A549 (cell line): Measurements from ENCODE around the gene NUDC. TPM values are rescaled to one million over a fixed set of nuclear protein-coding genes. Genes with fewer than 3 reads are reported as not detected.

Source experiments
- ATAC-seq, 2 experiments: fragments of 200-7000 bp in 1 of 2; fragments of >200 bp in 1 of 2; cut with Nextera tagmentation in 1 of 2; cut with Tn5 transposase in 1 of 2; 3 replicates each; pipeline versions ENCODE4 v1.8.0 to v1.9.1; 2018 to 2020; ENCODE audit warnings: mild to moderate bottlenecking in 1 of 2, moderate library complexity in 1 of 2
- CTCF ChIA-PET: fragments of 300-600 bp; sonication (Branson Sonifier 250); formaldehyde crosslinking; extraction: SDS; loops from one replicate; lab custom pipeline; 2021; ENCODE audit warnings: antibody characterized with exemption, inconsistent platforms; lab: Yijun Ruan, JAX
- POLR2A ChIA-PET: fragments of 350-600 bp; formaldehyde crosslinking; extraction: SDS; loops from one replicate; lab custom pipeline; 2021; ENCODE audit warnings: antibody characterized with exemption, inconsistent platforms; lab: Yijun Ruan, JAX
- DNase-seq, 2 experiments: peaks; one replicate each; pipeline versions ENCODE4 v3.0.0 to v3.0.0-alpha.2; 2011 to 2016; ENCODE audit warnings: low read depth in 1 of 2, low spot score in 1 of 2
- FAIRE-seq: peaks from 2 replicates; lab custom pipeline; 2011; peaks lifted over from hg19 to GRCh38; lab: Jason Lieb, UNC
- H3K27ac ChIP-seq, 2 experiments: fragments of >200 bp; sonication (Bioruptor Twin); formaldehyde crosslinking; 3 replicates each; pipeline ENCODE4 v1.5.1; 2016 to 2017
- H3K4me1 ChIP-seq: fragments of >200 bp; sonication (Bioruptor Twin); formaldehyde crosslinking; 3 replicates; pipeline ENCODE4 v1.6.1; 2016
- H3K4me2 ChIP-seq: fragments of >200 bp; sonication (Bioruptor Twin); formaldehyde crosslinking; 3 replicates; pipeline ENCODE4 v1.6.1; 2016
- H3K4me3 ChIP-seq: fragments of >200 bp; sonication (Bioruptor Twin); formaldehyde crosslinking; 3 replicates; pipeline ENCODE4 v1.5.1; 2016
- H3K9me3 ChIP-seq: fragments of >200 bp; sonication (Bioruptor Twin); formaldehyde crosslinking; 3 replicates; pipeline ENCODE4 v1.6.1; 2016
- CHD2 ChIP-seq: fragments of 150-350 bp; IDR thresholded peaks from 2 replicates; pipeline ENCODE4 v1.6.1; 2014; ENCODE audit warnings: low read length; ENCODE audit not compliant: partially characterized antibody
- EHF ChIP-seq: fragments of 250-450 bp; sonication (Bioruptor Pico); IDR thresholded peaks from 2 replicates; pipeline ENCODE4 v1.5.0; 2020; ENCODE audit warnings: mild to moderate bottlenecking
- EHMT2 ChIP-seq: fragments of 200-600 bp; sonication (generic); IDR thresholded peaks from 2 replicates; pipeline ENCODE4 v1.6.1; 2016; ENCODE audit warnings: antibody characterized with exemption, low read depth, mild to moderate bottlenecking, moderate library complexity
- GATA3 ChIP-seq: IDR thresholded peaks from 2 replicates; pipeline ENCODE4 v1.6.1; 2012; ENCODE audit warnings: borderline replicate concordance
- HEYL ChIP-seq: fragments of 250-450 bp; sonication (Bioruptor Pico); IDR thresholded peaks from 2 replicates; pipeline ENCODE4 v1.8.0; 2021; ENCODE audit warnings: mild to moderate bottlenecking, moderate library complexity
- HOXA7 ChIP-seq: fragments of 250-450 bp; sonication (Bioruptor Pico); IDR thresholded peaks from 2 replicates; pipeline ENCODE4 v1.5.0; 2020; ENCODE audit warnings: mild to moderate bottlenecking, moderate library complexity
- HOXB13 ChIP-seq: fragments of 250-450 bp; sonication (Bioruptor Pico); IDR thresholded peaks from 2 replicates; pipeline ENCODE4 v1.5.0; 2020; ENCODE audit warnings: low read depth, mild to moderate bottlenecking, moderate library complexity
- KDM5A ChIP-seq: fragments of 200-600 bp; sonication (generic); IDR thresholded peaks from 2 replicates; pipeline ENCODE4 v1.6.1; 2016; ENCODE audit warnings: antibody characterized with exemption, mild to moderate bottlenecking
- MAFK ChIP-seq: fragments of 450-650 bp; IDR thresholded peaks from 2 replicates; pipeline ENCODE4 v1.6.1; 2014; ENCODE audit not compliant: partially characterized antibody
- MAZ ChIP-seq: fragments of 150-350 bp; IDR thresholded peaks from 2 replicates; pipeline ENCODE4 v1.6.1; 2014; ENCODE audit warnings: antibody characterized with exemption, low read depth, low read length, borderline replicate concordance
- POLR2AphosphoS2 ChIP-seq: conservative IDR thresholded peaks from 2 replicates; pipeline ENCODE4 v1.6.1; 2012; ENCODE audit warnings: low read length, improper control_type of control experiment, inconsistent platforms
- RAD21 ChIP-seq, 2 experiments: fragments of >200 bp in 1 of 2; sonication (Bioruptor Twin) in 1 of 2; formaldehyde crosslinking in 1 of 2; IDR thresholded peaks in 1 of 2; conservative IDR thresholded peaks in 1 of 2; 2 replicates in 1 of 2; 3 replicates in 1 of 2; pipeline ENCODE4 v1.6.1; 2012 to 2018; ENCODE audit warnings: inconsistent platforms in 1 of 2
- RNF2 ChIP-seq: fragments of 200-600 bp; sonication (generic); IDR thresholded peaks from 2 replicates; pipeline ENCODE4 v1.6.1; 2016; ENCODE audit warnings: low read depth, mild to moderate bottlenecking, antibody characterized with exemption, moderate library complexity, borderline replicate concordance
- SMC3 ChIP-seq: fragments of >200 bp; sonication (Bioruptor Twin); formaldehyde crosslinking; IDR thresholded peaks from 3 replicates; pipeline ENCODE4 v1.6.1; 2018; ENCODE audit warnings: inconsistent platforms
- ZNF302 ChIP-seq: fragments of 250-450 bp; sonication (Bioruptor Pico); IDR thresholded peaks from 2 replicates; pipeline ENCODE4 v1.9.0; 2021; ENCODE audit warnings: inconsistent platforms, mild to moderate bottlenecking, moderate library complexity
- ZSCAN20 ChIP-seq: fragments of 250-450 bp; sonication (Bioruptor Pico); IDR thresholded peaks from 2 replicates; pipeline ENCODE4 v1.8.0; 2022; ENCODE audit warnings: mild to moderate bottlenecking, moderate library complexity
- WGBS: methylation state at CpG from one replicate; pipeline ENCODE4 v1.1.6; 2017; ENCODE audit errors: missing lambda C conversion rate; 5-methylcytosine and 5-hydroxymethylcytosine counted together
- polyA plus RNA-seq, 4 experiments: library from polyadenylated mRNA; depleted of rRNA in 3 of 4; stranded (reverse); fragments of >200 nt; fragmentation: RNase III in 1 of 4; extraction: RNeasy Plus Mini Kit Qiagen cat#74134 plus additional on column Dnase treatment in 1 of 4; gene quantifications; 2 replicates in 3 of 4; 3 replicates in 1 of 4; pipeline ENCODE4 v1.2.3, GENCODE V29; 2011 to 2017
- TF ChIP-seq, protein P1 (sequence below): fragments of 250-450 bp; sonication (Bioruptor Pico); IDR thresholded peaks from 2 replicates; pipeline ENCODE4 v1.5.0; 2021; ENCODE audit warnings: mild to moderate bottlenecking, moderate library complexity, borderline replicate concordance
- TF ChIP-seq, protein P2 (sequence below): IDR thresholded peaks from 2 replicates; pipeline ENCODE4 v1.6.1; 2012
- TF ChIP-seq, protein P3 (sequence below): fragments of >200 bp; sonication (Bioruptor Twin); formaldehyde crosslinking; IDR thresholded peaks from 3 replicates; pipeline ENCODE4 v1.6.1; 2016
- TF ChIP-seq, protein P4 (sequence below): IDR thresholded peaks from 2 replicates; pipeline ENCODE4 v1.6.1; 2012; ENCODE audit warnings: low read depth, borderline replicate concordance
- TF ChIP-seq, protein P5 (sequence below): fragments of 250-450 bp; sonication (Bioruptor Pico); IDR thresholded peaks from 2 replicates; pipeline ENCODE4 v1.5.0; 2020; ENCODE audit warnings: low read depth, mild to moderate bottlenecking, moderate library complexity

NUDC gene
- polyA plus RNA-seq, 2 of the 4 experiments (the other 2 are of a cell fraction) = 79.0 to 133 TPM

DNA sequence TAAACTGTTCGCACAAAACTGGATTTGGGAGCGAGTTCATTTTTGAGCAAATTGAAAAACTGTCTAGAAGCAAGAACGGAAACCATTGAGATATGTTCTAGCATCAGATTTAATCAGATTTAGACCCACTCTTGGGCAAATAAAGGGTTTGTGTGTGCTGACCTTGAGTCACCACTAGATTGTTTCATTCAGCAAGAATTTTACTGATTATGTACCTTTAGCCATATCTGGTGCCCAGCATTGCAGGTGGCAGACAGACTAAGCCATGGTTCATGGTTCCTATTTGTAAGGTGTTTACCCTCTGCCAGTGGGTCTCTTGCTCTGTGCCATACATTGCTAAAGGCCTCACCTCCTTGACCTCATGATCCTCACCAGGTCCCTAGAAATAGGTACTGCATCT lies 1.4 kb downstream of the NUDC start:
- H3K4me3 ChIP-seq = peak overlapping the region; percentile 98
- no peak for DNase-seq
- H3K9me3 ChIP-seq = no peaks in the 10 kb centered on the region
- TF ChIP-seq RNF2 = no peak
- TF ChIP-seq, protein P1, sequence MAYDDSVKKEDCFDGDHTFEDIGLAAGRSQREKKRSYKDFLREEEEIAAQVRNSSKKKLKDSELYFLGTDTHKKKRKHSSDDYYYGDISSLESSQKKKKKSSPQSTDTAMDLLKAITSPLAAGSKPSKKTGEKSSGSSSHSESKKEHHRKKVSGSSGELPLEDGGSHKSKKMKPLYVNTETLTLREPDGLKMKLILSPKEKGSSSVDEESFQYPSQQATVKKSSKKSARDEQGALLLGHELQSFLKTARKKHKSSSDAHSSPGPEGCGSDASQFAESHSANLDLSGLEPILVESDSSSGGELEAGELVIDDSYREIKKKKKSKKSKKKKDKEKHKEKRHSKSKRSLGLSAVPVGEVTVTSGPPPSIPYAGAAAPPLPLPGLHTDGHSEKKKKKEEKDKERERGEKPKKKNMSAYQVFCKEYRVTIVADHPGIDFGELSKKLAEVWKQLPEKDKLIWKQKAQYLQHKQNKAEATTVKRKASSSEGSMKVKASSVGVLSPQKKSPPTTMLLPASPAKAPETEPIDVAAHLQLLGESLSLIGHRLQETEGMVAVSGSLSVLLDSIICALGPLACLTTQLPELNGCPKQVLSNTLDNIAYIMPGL (CRISPR knock-in tag) = no peak
- TF ChIP-seq, protein P2, sequence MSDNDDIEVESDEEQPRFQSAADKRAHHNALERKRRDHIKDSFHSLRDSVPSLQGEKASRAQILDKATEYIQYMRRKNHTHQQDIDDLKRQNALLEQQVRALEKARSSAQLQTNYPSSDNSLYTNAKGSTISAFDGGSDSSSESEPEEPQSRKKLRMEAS = no peak
- TF ChIP-seq SMC3 = no peak
- no peak for FAIRE-seq
- CTCF ChIA-PET = no interaction called here
- peak overlapping the region in 1 of 2 experiments; percentile 98; a peak in 3 of 6 replicates for H3K27ac ChIP-seq
- peaks cover 18% of the 10 kb centered on the region for H3K4me1 ChIP-seq
- POLR2A ChIA-PET = no interaction called here
- H3K4me2 ChIP-seq = peak overlapping the region; percentile 99
- 86% methylated on average over 3 of the region's 3 CpGs for WGBS
- no peak for ATAC-seq

DNA sequence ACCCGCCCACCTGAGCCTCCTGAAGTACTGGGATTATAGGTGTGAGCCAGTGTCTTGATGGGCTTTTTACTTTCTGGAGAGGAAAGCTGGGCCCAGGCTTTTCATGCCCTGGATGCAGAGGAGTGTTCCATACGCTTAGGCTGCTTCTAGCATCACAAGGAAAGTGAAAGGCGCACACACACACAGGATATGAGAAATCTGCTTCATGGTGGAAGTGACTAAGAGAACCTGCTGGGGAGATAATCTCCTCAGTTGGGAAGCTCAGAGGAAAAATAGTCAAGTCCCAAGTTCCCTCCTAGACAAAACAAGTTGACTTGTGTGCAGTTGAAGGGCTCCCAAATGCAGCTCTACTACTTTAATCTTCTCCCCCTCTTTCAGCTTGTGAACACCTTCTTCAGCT lies 2.2 kb downstream of the NUDC start:
- TF ChIP-seq GATA3 (no peak), ZNF302 (CRISPR knock-in tag) (no peak), RAD21 (conservative IDR thresholded peaks at IDR 0.05 in 1 of 2, IDR thresholded peaks at IDR 0.05 in 1 of 2) (no peak), KDM5A (no peak)
- TF ChIP-seq, all 56 proteins: peak for 0
- Histone ChIP-seq H3K4me1 (peaks cover 18% of the 10 kb centered on the region), H3K27ac (no peak overlapping the region), H3K4me3 (no peak overlapping the region), H3K9me3 (no peaks in the 10 kb centered on the region), H3K4me2 (peak overlapping the region; percentile 99)
- CTCF ChIA-PET = interaction anchor here (0.8 kb wide), 1 partner anchor 8 kb away, joined by 3 read pairs; no protein-coding TSS in a partner anchor
- WGBS = 82% methylated on average over 3 of the region's 3 CpGs
- FAIRE-seq (no peak), ATAC-seq (no peak), DNase-seq (no peak)
- POLR2A ChIA-PET = interaction anchor here (0.6 kb wide), 1 partner anchor 12 kb away, joined by 3 read pairs; no protein-coding TSS in a partner anchor

DNA sequence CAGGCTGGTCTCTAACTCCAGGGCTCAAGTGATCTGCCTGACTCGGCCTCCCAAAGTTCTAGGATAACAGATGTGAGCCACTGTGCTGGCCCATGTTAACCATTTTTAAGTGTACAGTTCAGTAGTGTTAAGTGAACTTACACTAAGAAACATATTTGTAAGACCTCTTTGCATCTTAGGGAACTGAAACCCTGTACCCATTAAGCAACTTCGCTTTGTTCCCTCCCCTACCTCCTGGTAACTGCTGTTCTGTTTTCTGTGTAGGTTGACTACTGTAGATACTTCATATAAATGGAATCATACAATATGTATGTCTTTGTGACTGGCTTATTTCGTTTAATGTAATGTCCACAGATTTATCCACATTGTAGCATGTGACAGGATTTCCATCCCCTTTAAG lies 11.0 kb downstream of the NUDC start:
- no peaks in the 10 kb centered on the region for H3K4me1 ChIP-seq
- no peak overlapping the region for H3K4me3 ChIP-seq
- H3K27ac ChIP-seq = no peak overlapping the region
- DNase-seq = no peak
- CTCF ChIA-PET = interaction anchor here (0.7 kb wide), 1 partner anchor 9 kb away, joined by 3 read pairs; no protein-coding TSS in a partner anchor
- TF ChIP-seq HOXA7 (CRISPR knock-in tag) = no peak
- TF ChIP-seq EHMT2 = no peak
- no peak for TF ChIP-seq ZSCAN20
- no peak for TF ChIP-seq HEYL
- TF ChIP-seq, protein P3, sequence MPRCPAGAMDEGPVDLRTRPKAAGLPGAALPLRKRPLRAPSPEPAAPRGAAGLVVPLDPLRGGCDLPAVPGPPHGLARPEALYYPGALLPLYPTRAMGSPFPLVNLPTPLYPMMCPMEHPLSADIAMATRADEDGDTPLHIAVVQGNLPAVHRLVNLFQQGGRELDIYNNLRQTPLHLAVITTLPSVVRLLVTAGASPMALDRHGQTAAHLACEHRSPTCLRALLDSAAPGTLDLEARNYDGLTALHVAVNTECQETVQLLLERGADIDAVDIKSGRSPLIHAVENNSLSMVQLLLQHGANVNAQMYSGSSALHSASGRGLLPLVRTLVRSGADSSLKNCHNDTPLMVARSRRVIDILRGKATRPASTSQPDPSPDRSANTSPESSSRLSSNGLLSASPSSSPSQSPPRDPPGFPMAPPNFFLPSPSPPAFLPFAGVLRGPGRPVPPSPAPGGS = no peak
- TF ChIP-seq POLR2AphosphoS2 = no peak
- no peak for TF ChIP-seq HOXB13
- no peak for TF ChIP-seq MAFK
- TF ChIP-seq RNF2 = no peak
- no peak for TF ChIP-seq CHD2
- TF ChIP-seq MAZ = no peak
- TF ChIP-seq, protein P4, sequence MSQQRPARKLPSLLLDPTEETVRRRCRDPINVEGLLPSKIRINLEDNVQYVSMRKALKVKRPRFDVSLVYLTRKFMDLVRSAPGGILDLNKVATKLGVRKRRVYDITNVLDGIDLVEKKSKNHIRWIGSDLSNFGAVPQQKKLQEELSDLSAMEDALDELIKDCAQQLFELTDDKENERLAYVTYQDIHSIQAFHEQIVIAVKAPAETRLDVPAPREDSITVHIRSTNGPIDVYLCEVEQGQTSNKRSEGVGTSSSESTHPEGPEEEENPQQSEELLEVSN = no peak
- TF ChIP-seq, protein P5, sequence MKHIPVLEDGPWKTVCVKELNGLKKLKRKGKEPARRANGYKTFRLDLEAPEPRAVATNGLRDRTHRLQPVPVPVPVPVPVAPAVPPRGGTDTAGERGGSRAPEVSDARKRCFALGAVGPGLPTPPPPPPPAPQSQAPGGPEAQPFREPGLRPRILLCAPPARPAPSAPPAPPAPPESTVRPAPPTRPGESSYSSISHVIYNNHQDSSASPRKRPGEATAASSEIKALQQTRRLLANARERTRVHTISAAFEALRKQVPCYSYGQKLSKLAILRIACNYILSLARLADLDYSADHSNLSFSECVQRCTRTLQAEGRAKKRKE (CRISPR knock-in tag) = no peak
- TF ChIP-seq EHF (CRISPR knock-in tag) = no peak
- TF ChIP-seq, all 56 proteins: peak for 0
- 90% methylated on average over 3 of the region's 3 CpGs for WGBS
- FAIRE-seq (no peak), ATAC-seq (no peak)
- POLR2A ChIA-PET = no interaction called here
- no peak overlapping the region for H3K4me2 ChIP-seq
- H3K9me3 ChIP-seq = no peaks in the 10 kb centered on the region
